ENCODE results near the gene USHBP1.
"Not testable (repeated sequence)": the region's sequence is repeated elsewhere in the genome, so short reads cannot be mapped to it uniquely, and the experiment has no call there.

USHBP1 gene

GRCh38 chr19:17279436-17279835 is 14.9 kb upstream of the USHBP1 start:
- Histone ChIP-seq H3K9me3 (ENCODE audit: insufficient read depth, low read length, severe bottlenecking) (no peaks in the 10 kb centered on the region), H4K20me1 (ENCODE audit: insufficient read depth, low read length) (peaks cover 7% of the 10 kb centered on the region; the same call in 1 of the 2 replicates), H2AFZ (ENCODE audit: low read depth, low read length) (no peak overlapping the region), H3K4me2 (ENCODE audit: insufficient read depth, low read length) (no peak overlapping the region), H3K4me3 (ENCODE audit: low read depth in 1 of 2, low read length in 2 of 2) (no peak overlapping the region), H3K36me3 (ENCODE audit: insufficient read depth, low read length) (peaks cover 37% of the 10 kb centered on the region), H3K79me2 (ENCODE audit: insufficient read depth, low read length) (no peaks in the 10 kb centered on the region), H3K27me3 (ENCODE audit: insufficient read depth, low read length, poor library complexity) (no peaks in the 10 kb centered on the region), H3K27ac (ENCODE audit: low read length) (no peak overlapping the region), H3K9ac (ENCODE audit: low read depth, low read length) (no peak overlapping the region), H3K4me1 (ENCODE audit: insufficient read depth, low read length) (no peaks in the 10 kb centered on the region)
- DNase-seq (no peak), ATAC-seq (ENCODE audit: insufficient read depth, low read depth) (no peak)
- TF ChIP-seq EZH2 (IDR thresholded peaks at IDR 0.05; ENCODE audit: borderline replicate concordance, low read depth, low read length, severe bottlenecking) (no peak), CTCF (IDR thresholded peaks at IDR 0.05; ENCODE audit: borderline replicate concordance, extremely low read depth, low read length, poor library complexity, severe bottlenecking) (no peak)

DNA sequence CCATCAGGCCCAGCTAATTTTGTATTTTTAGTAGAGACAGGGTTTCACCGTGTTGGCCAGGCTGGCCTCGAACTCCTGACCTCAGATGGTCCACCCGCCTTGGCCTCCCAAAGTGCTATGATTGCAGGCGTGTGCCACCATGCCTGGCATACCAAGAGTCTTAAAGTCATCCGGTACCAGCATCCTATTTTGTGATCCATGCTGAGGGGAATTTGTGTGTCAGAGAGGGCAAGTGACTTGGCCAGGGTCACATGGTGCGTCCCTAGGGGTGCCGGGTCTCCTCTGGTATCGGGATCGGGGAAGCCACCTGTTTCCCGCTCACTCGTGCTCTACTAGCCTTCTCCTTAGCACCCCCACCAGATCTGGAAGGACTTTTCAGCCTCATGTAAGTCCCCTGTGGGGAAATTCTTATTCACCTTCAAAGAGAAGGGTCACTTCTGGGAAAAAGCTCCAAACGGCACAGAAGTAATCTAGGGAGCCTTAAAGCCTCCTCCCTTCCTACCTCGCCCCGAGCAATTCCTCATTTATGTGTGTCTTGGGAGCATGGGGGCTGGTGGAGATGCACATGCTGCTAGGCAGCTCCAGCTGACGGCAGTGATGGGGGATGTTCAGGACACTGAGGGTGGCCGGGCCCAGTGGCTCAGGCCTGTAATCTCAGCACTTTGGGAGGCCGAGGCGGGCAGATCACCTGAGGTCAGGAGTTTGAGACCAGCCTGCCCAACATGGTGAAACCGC is 11.1 kb upstream of the USHBP1 start:
- Histone ChIP-seq H3K9ac (ENCODE audit: low read depth, low read length) (no peak overlapping the region), H3K4me1 (ENCODE audit: insufficient read depth, low read length) (no peaks in the 10 kb centered on the region), H3K79me2 (ENCODE audit: insufficient read depth, low read length) (peaks cover 3% of the 10 kb centered on the region; the same call in 1 of the 2 replicates), H3K27ac (ENCODE audit: low read length) (no peak overlapping the region), H3K36me3 (ENCODE audit: insufficient read depth, low read length) (peaks cover 63% of the 10 kb centered on the region), H2AFZ (ENCODE audit: low read depth, low read length) (no peak overlapping the region), H3K4me2 (ENCODE audit: insufficient read depth, low read length) (no peak overlapping the region), H4K20me1 (ENCODE audit: insufficient read depth, low read length) (peaks cover 4% of the 10 kb centered on the region; the same call in 1 of the 2 replicates), H3K9me3 (ENCODE audit: insufficient read depth, low read length, severe bottlenecking) (no peaks in the 10 kb centered on the region), H3K4me3 (ENCODE audit: low read depth in 1 of 2, low read length in 2 of 2) (no peak overlapping the region), H3K27me3 (ENCODE audit: insufficient read depth, low read length, poor library complexity) (no peaks in the 10 kb centered on the region)
- TF ChIP-seq CTCF (IDR thresholded peaks at IDR 0.05; ENCODE audit: borderline replicate concordance, extremely low read depth, low read length, poor library complexity, severe bottlenecking) (no peak), EZH2 (IDR thresholded peaks at IDR 0.05; ENCODE audit: borderline replicate concordance, low read depth, low read length, severe bottlenecking) (no peak)
- ATAC-seq (ENCODE audit: insufficient read depth, low read depth), result no peak
- no peak for DNase-seq

DNA sequence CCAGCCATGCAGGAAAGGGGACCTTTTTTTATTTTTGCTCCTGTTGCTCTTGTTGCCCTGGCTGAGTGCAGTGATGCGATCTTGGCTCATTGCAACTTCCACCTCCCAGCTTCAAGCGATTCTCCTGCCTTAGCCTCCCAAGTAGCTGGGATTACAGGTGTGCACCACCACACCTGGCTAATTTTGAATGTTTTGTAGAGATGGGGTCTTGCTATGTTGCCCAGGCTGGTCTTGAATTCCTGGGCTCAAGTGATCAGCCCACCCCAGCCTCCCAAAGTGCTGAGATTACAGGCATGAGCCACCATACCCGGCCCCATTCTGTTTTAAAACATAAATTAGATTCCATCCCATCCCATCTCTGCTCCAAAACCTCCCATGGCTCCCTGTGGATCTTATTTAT is 10.3 kb upstream of the USHBP1 start:
- H3K9me3 ChIP-seq (ENCODE audit: insufficient read depth, low read length, severe bottlenecking); DNase-seq; ATAC-seq (ENCODE audit: insufficient read depth, low read depth); H3K9ac ChIP-seq (ENCODE audit: low read depth, low read length); H3K27ac ChIP-seq (ENCODE audit: low read length); H3K4me1 ChIP-seq (ENCODE audit: insufficient read depth, low read length); H3K4me3 ChIP-seq (ENCODE audit: low read depth in 1 of 2, low read length in 2 of 2); H3K4me2 ChIP-seq (ENCODE audit: insufficient read depth, low read length); H2AFZ ChIP-seq (ENCODE audit: low read depth, low read length); H4K20me1 ChIP-seq (ENCODE audit: insufficient read depth, low read length); H3K79me2 ChIP-seq (ENCODE audit: insufficient read depth, low read length); H3K27me3 ChIP-seq (ENCODE audit: insufficient read depth, low read length, poor library complexity): not testable (repeated sequence)
- peaks cover 69% of the 10 kb centered on the region for H3K36me3 ChIP-seq (ENCODE audit: insufficient read depth, low read length)

DNA sequence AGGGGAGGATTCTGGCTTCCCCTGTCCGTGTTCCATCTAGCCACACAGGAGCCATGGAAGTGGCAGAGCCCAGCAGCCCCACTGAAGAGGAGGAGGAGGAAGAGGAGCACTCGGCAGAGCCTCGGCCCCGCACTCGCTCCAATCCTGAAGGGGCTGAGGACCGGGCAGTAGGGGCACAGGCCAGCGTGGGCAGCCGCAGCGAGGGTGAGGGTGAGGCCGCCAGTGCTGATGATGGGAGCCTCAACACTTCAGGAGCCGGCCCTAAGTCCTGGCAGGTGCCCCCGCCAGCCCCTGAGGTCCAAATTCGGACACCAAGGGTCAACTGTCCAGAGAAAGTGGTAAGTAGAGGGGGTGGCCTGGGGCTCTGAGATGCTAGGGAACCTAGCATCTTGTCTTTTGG is 4.2 kb upstream of the USHBP1 start:
- Histone ChIP-seq H3K79me2 (ENCODE audit: insufficient read depth, low read length) (peaks cover 21% of the 10 kb centered on the region), H3K27ac (ENCODE audit: low read length) (0 out of 2 replicates have a peak overlapping the region, but pooled peaks have one; percentile 34), H4K20me1 (ENCODE audit: insufficient read depth, low read length) (no peaks in the 10 kb centered on the region; the same call in 1 of the 2 replicates), H3K36me3 (ENCODE audit: insufficient read depth, low read length) (peaks cover 33% of the 10 kb centered on the region), H3K27me3 (ENCODE audit: insufficient read depth, low read length, poor library complexity) (no peaks in the 10 kb centered on the region), H3K4me3 (ENCODE audit: low read depth in 1 of 2, low read length in 2 of 2) (peak overlapping the region in 1 of 2 experiments; percentile 75; a peak in 2 of 4 replicates), H3K9me3 (ENCODE audit: insufficient read depth, low read length, severe bottlenecking) (no peaks in the 10 kb centered on the region), H2AFZ (ENCODE audit: low read depth, low read length) (no peak overlapping the region), H3K9ac (ENCODE audit: low read depth, low read length) (peak overlapping the region; percentile 68), H3K4me2 (ENCODE audit: insufficient read depth, low read length) (peak overlapping the region; percentile 95), H3K4me1 (ENCODE audit: insufficient read depth, low read length) (peaks cover 18% of the 10 kb centered on the region)
- no peak for DNase-seq
- no peak for TF ChIP-seq CTCF (IDR thresholded peaks at IDR 0.05; ENCODE audit: borderline replicate concordance, extremely low read depth, low read length, poor library complexity, severe bottlenecking)
- no peak for ATAC-seq (ENCODE audit: insufficient read depth, low read depth)
